IgD-negative memory B cell (primary cell): ENCODE measurements around the gene ZNRD2. TPM values are rescaled to one million over a fixed set of nuclear protein-coding genes. Genes with fewer than 3 reads are reported as not detected.

Experiments used
- H3K27ac Mint-ChIP-seq, 3 donors: one replicate each; pipeline ENCODE4 v1.8.0; 2020 to 2022; ENCODE audit warnings: mild to moderate bottlenecking in 3 of 3, mixed read lengths in 3 of 3, moderate library complexity in 1 of 3
- H3K27me3 Mint-ChIP-seq: one replicate; pipeline ENCODE4 v1.8.0; 2021; ENCODE audit warnings: mixed read lengths
- H3K36me3 Mint-ChIP-seq: one replicate; pipeline ENCODE4 v1.8.0; 2020; ENCODE audit warnings: mild to moderate bottlenecking, mixed read lengths
- H3K4me1 Mint-ChIP-seq, 3 donors: one replicate each; pipeline ENCODE4 v1.8.0; 2020 to 2022; ENCODE audit warnings: mixed read lengths in 3 of 3, mild to moderate bottlenecking in 1 of 3
- H3K4me3 Mint-ChIP-seq, 4 donors: one replicate each; pipeline ENCODE4 v1.8.0; 2020 to 2022; ENCODE audit warnings: mild to moderate bottlenecking in 4 of 4, mixed read lengths in 4 of 4, moderate library complexity in 3 of 4
- H3K9me3 Mint-ChIP-seq, 3 donors: one replicate each; pipeline ENCODE4 v1.8.0; 2020 to 2021; ENCODE audit warnings: mixed read lengths in 3 of 3, mild to moderate bottlenecking in 1 of 3
- polyA plus RNA-seq: library from polyadenylated mRNA; unstranded; fragments of 300-500 nt; fragmentation: Illumina TruSeq; gene quantifications from one replicate; pipeline ENCODE4 v1.2.3, GENCODE V29; 2021

ZNRD2 gene
- polyA plus RNA-seq, 1 donor from 2014 or later = 86.4 TPM

- Mint-ChIP-seq H3K27me3 (no peaks in the 10 kb centered on the region), H3K9me3 (no peaks in the 10 kb centered on the region), H3K36me3 (no peaks in the 10 kb centered on the region), H3K27ac (no peak overlapping the region), H3K4me3 (no peak overlapping the region), H3K4me1 (peaks cover 9 to 21% (median 20%) of the 10 kb centered on the region in 3 donors)
Measured at GRCh38 chr11:65592858-65593517, 22.7 kb downstream of the ZNRD2 start.

DNA sequence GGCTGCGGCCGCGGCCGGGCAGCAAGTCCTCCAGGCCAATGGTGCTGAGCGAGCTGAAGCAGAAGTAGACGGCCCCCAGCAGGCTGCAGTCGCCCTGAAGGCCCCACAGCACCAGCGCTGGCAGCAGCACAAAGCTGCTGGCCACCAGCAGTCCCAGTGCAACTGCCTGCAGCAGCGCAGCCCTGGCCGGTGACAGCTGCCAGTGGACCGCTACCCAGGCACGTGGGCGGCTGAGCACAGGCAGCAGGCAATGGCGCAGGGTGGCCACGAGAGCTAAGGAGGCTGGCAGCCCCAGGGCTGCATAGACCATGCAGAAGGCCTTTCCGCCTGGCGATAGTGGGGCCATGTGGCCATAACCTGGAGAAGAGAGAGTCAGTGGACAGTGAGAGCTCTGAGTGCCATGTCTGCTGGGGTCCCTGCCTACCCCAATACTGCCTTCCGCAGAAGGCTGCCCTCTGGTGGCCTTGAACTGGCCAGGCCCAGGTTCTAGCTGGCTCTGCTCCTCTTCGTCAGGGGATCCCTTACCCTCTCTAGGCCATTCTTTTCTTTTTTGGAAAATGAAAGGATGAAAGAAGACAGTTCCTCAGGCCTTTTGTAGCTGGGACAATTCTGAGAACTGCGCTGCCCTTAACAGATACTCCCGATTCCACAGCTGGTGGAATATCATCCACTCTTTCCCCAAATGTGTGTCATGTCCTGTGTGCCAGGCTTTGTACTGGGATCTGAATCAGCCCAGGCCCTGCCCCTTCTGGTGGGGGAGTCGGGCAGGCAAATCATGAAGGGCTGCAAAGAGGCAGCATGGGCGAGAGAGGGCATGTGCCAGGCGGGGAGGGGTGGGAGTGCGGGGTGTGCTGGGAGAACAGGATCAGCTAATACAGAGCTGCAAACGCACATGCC is 23.5 kb downstream of the ZNRD2 start:
- Mint-ChIP-seq H3K9me3 (no peaks in the 10 kb centered on the region), H3K4me3 (no peak overlapping the region), H3K27ac (no peak overlapping the region), H3K36me3 (no peaks in the 10 kb centered on the region), H3K4me1 (peaks cover 2 to 13% (median 12%) of the 10 kb centered on the region in 3 donors), H3K27me3 (no peaks in the 10 kb centered on the region)

- H3K36me3 Mint-ChIP-seq = no peaks in the 10 kb centered on the region
- H3K4me3 Mint-ChIP-seq = peak overlapping the region in 1 of 4 donors; percentile 65
- no peaks in the 10 kb centered on the region for H3K27me3 Mint-ChIP-seq
- H3K4me1 Mint-ChIP-seq = peaks cover 0 to 12% (median 5%) of the 10 kb centered on the region in 3 donors
- no peak overlapping the region for H3K27ac Mint-ChIP-seq
- no peaks in the 10 kb centered on the region for H3K9me3 Mint-ChIP-seq
Measured at GRCh38 chr11:65595131-65595530, 24.9 kb downstream of the ZNRD2 start.

GRCh38 chr11:65595543-65596281 is 25.4 kb downstream of the ZNRD2 start, which contains the start of gene KCNK7:
KCNK7 (minus strand) TSS chr11:65595800; CDS start chr11:65595772, 28 bp downstream.
- Mint-ChIP-seq H3K9me3 (no peaks in the 10 kb centered on the region), H3K36me3 (no peaks in the 10 kb centered on the region), H3K4me3 (peak within 1 kb of the TSS in 2 of 4 donors; percentile 33 to 65), H3K4me1 (peaks cover 0 to 12% (median 5%) of the 10 kb centered on the region in 3 donors), H3K27me3 (no peaks in the 10 kb centered on the region), H3K27ac (no peak within 1 kb of the TSS)

GRCh38 chr11:65596520-65596919 is 26.2 kb downstream of the ZNRD2 start:
- Mint-ChIP-seq H3K27ac (no peak overlapping the region), H3K9me3 (no peaks in the 10 kb centered on the region), H3K4me1 (peaks cover 0 to 12% (median 5%) of the 10 kb centered on the region in 3 donors), H3K36me3 (no peaks in the 10 kb centered on the region), H3K27me3 (no peaks in the 10 kb centered on the region), H3K4me3 (no peak overlapping the region)

- H3K9me3 Mint-ChIP-seq = no peaks in the 10 kb centered on the region
- no peak overlapping the region for H3K27ac Mint-ChIP-seq
- H3K4me1 Mint-ChIP-seq = peaks cover 5 to 16% (median 10%) of the 10 kb centered on the region in 3 donors
Measured at GRCh38 chr11:65598258-65598699, 28.0 kb downstream of the ZNRD2 start.

DNA sequence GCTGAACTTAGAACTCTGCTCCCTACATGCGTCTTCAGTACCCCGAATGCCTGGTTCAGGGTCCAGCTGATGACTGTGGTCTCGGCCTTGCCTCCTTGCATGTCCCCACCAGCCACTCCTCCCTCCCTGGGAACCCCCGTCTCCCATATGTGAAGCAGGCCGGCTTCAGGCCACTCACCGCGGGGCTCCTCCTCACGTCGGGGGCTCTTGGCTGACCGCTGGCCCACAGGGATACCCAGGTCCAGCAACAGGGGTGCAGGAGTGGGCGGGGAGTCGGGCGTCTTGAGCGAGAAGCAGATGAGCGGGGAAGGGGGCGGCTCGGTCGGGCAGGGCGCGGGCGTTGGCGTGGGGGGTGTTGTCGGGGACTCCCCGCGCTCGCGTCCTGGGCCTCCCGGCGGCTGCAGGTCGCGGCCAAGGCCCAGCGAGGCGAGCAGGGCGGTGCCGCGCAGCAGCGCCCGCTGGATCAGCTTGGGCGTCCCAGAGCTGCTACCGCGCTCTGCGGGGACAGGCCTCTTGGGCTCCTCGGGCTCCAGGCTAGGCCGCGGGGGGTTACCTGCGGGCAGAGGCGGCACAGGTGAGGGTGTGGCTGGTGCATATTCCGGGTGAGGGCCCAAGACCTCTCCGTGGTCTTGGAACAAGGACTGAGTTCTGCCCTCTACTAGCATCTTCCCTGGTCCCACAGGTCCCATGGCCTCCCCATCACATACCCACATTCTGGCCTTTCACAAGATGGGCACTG is 29.1 kb downstream of the ZNRD2 start:
- Mint-ChIP-seq H3K27ac (no peak overlapping the region), H3K9me3 (no peaks in the 10 kb centered on the region), H3K4me3 (no peak overlapping the region), H3K36me3 (no peaks in the 10 kb centered on the region), H3K4me1 (peaks cover 12 to 19% (median 12%) of the 10 kb centered on the region in 3 donors), H3K27me3 (no peaks in the 10 kb centered on the region)

More at GRCh38 chr11:65598258-65598699, 28.0 kb downstream of the ZNRD2 start:
- no peaks in the 10 kb centered on the region for H3K36me3 Mint-ChIP-seq
- H3K4me3 Mint-ChIP-seq = no peak overlapping the region
- H3K27me3 Mint-ChIP-seq = no peaks in the 10 kb centered on the region

DNA sequence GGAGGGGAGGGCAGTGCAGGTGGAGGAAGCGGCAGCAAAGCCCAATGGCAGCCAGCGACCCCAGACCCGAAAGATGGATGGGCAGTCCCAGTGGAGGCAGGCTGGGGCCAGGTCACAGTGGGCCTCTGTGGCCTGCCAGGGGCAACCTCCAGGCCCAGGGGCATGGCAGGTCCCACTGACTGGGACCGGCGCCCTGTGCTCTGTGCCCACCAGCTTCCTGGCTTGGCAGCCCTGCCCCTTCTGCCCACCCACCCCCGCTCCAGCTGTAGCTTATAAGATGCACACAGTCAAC is 29.6 kb downstream of the ZNRD2 start:
- Mint-ChIP-seq H3K36me3 (no peaks in the 10 kb centered on the region), H3K4me3 (no peak overlapping the region), H3K9me3 (no peaks in the 10 kb centered on the region), H3K27me3 (no peaks in the 10 kb centered on the region), H3K4me1 (peaks cover 10 to 18% (median 12%) of the 10 kb centered on the region in 3 donors), H3K27ac (no peak overlapping the region)

GRCh38 chr11:65604258-65604657 is 34.0 kb downstream of the ZNRD2 start:
- Mint-ChIP-seq H3K9me3 (no peaks in the 10 kb centered on the region), H3K27me3 (no peaks in the 10 kb centered on the region), H3K4me3 (no peak overlapping the region), H3K27ac (no peak overlapping the region), H3K36me3 (peaks cover 2% of the 10 kb centered on the region), H3K4me1 (peaks cover 10 to 16% (median 12%) of the 10 kb centered on the region in 3 donors)

DNA sequence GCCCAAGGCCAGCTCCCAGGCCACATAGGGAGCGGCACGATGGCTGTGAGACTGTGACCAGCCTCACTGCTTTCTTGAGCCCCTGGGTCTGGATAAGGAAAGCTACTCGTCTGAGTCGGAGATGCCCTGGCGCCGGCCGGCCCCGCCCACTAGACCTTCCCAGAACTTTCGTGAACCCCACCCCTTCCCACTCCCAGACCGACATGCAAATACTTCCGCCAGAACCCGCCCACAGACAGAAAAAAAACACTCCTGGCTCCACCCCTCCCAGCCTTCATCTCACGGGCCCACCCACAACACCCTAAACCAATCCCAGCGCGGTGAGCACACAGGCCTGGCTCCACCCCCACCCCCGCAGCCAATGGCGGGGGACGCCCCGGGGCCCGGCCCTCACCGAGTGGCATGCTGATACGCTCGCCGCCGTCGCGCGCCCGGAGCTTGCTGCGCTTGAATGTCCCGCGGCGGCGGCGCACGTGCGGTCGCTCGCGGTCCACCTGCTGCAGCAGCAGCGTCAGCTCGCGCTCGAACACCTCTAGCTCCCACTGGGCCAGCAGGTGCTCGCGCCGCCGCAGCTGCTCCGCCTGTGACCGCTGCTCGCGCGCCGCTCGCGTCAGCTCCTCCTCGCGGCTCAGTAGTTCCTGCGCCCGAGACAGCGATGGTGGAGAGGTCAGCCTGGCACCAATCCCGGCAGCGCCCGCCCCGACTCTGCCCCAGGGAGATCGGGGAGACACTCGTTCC is 36.8 kb downstream of the ZNRD2 start:
- H3K4me1 Mint-ChIP-seq = peaks cover 13 to 30% (median 16%) of the 10 kb centered on the region in 3 donors
- H3K27ac Mint-ChIP-seq = no peak overlapping the region
- H3K9me3 Mint-ChIP-seq = no peaks in the 10 kb centered on the region
- peaks cover 2% of the 10 kb centered on the region for H3K36me3 Mint-ChIP-seq
- H3K4me3 Mint-ChIP-seq = peak overlapping the region in 1 of 4 donors; percentile 79
- peaks cover 1% of the 10 kb centered on the region for H3K27me3 Mint-ChIP-seq

- peaks cover 17 to 37% (median 21%) of the 10 kb centered on the region in 3 donors for H3K4me1 Mint-ChIP-seq
- H3K4me3 Mint-ChIP-seq = peak overlapping the region in 2 of 4 donors; percentile 54 to 71
- H3K27me3 Mint-ChIP-seq = peaks cover 1% of the 10 kb centered on the region
- no peak overlapping the region for H3K27ac Mint-ChIP-seq
- peaks cover 2% of the 10 kb centered on the region for H3K36me3 Mint-ChIP-seq
- H3K9me3 Mint-ChIP-seq = no peaks in the 10 kb centered on the region
Measured at GRCh38 chr11:65607614-65608426, 37.5 kb downstream of the ZNRD2 start.

DNA sequence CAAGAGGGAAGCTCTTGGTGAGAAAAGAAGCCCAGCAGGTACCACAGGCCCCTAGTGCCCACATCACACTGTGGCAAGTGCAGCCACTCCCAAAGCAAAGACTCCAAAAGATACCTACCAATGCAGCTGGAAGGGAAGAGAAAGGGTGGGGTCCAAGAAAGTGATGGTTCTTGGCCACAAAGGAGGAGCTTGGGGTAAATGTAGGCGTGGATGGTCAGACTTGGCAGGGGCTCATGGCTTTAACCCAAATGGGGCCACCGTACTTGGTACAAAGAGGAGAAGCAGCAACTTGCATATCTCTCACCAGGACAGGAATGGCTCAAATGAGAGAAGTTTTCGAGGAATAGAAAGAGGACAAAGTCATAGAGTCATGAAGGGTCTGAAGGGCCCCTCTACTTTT is 39.0 kb downstream of the ZNRD2 start:
- Mint-ChIP-seq H3K27me3 (peaks cover 1% of the 10 kb centered on the region), H3K4me1 (peaks cover 6 to 29% (median 20%) of the 10 kb centered on the region in 3 donors), H3K36me3 (peaks cover 2% of the 10 kb centered on the region), H3K4me3 (peak overlapping the region in 2 of 4 donors; percentile 65 to 71), H3K27ac (peak overlapping the region in 1 of 3 donors; percentile 65), H3K9me3 (no peaks in the 10 kb centered on the region)

- Mint-ChIP-seq H3K9me3 (no peaks in the 10 kb centered on the region), H3K4me3 (peak overlapping the region in 1 of 4 donors; percentile 71), H3K36me3 (peaks cover 2% of the 10 kb centered on the region), H3K27me3 (peaks cover 1% of the 10 kb centered on the region), H3K4me1 (peaks cover 6 to 29% (median 20%) of the 10 kb centered on the region in 3 donors), H3K27ac (peak overlapping the region; percentile 28 to 95 (median 65))
Measured at GRCh38 chr11:65609665-65610064, 39.4 kb downstream of the ZNRD2 start.
